NCI-H128 (cell line): ENCODE data around the gene RIN2.

Source experiments
- DNase-seq: peaks from one replicate; lab custom pipeline; 2025; ENCODE audit not compliant: unreplicated experiment; lab: John Stamatoyannopoulos, UW

RIN2 gene

DNA sequence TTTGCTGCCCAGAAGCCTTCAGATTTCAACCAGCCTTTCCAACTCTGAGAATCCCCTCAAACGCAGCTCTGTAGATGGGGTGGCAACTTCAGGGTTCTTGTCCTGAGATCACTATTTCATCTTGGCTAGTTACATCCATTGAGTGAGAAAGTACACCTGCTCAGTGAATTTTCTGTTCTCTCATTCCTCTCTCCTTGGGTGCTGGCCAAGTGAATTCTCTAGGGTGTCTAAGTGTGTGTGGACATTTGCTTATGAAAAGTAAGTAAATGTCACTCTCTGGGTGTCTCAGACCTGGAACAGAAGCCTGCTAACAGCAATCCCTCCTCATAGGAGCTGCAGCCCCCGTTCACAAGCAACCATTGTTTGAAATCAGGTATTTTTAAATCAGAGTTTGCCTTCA lies 3.8 kb downstream of the RIN2 start:
- DNase-seq: peak; percentile 17

DNA sequence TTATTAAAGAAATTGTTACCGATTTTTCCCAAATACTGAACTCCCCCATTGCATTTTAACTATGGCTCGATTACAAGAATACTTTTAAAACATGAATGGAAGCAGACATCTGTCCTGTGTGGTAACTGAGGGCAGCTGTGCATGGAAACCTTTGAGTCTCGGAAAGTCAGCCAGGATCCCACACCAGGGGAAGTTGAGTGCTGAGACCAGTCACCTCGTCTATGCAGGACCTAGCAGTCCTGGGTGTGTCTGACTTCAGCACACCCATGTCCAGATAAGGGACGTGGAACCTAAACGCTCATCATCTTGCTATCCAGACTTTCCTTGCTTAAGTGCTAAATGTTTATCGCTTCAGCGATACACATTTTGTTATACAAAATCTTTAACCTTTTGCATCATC lies 6.1 kb downstream of the RIN2 start:
- DNase-seq: no peak

- no peak for DNase-seq
Observed at GRCh38 chr20:19765266-19765665, 7.2 kb downstream of the RIN2 start.

DNA sequence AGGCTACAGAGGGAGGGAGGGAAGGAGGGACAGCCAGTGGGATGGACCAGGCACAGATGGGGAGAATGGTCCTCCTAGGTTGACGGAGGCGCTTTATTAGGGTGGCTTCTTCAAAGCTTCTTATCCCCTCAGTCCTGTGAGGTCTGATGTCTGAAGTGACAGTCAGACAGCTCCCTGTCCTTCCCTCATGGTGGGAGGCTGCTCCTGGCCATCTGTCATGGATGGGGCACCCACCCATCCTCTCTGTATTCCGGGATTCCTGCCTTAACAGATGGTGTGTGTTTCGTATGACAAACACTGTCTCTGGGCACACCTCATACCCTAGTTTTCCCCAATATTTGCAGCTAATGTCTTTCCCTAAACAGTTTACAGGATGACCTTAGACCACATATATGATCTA lies 7.9 kb downstream of the RIN2 start:
- DNase-seq: no peak

DNA sequence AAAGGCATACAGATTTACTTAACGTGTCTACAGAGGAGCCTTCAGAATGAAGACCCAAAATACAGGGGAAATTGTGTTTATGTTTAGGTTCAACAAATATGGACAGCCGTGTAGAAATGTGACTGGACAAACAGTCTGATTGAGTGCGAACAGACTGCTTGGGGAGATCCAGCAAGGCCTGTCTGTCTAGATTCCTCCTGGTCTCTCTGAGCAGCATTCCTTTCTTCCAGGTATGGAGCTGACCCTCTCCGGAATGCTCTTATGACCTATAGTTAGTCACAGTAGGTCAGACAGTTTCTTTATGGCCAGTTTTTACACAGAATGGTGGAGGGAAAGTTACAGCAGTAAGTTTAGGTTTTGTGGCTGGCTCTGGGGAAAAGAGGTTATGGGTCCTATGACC lies 9.0 kb downstream of the RIN2 start:
- DNase-seq: no peak

DNA sequence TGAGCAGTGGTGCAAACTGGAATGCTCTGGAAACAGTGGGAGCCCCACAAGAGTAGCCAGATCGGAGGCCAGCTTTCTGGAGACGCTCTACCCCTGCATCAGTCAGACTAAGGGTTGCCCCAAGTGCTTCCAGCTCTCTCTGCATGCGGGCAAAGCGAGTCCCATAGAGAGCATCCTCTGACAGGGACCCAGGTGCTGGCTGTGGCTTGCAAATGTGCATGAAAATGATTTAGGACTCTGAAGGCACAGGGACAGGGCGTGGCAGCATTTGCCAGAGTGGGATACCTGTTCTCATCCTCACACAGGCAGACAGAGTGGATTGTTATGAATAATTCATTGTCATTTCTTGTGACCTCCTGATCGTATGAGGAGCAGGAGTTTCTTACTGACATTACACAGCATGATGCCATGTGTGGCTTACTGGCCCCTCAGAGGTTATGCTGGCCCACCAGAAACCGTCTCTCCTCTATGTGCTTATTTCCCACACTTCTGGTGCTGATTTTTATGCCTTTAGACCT lies 10.3 kb downstream of the RIN2 start:
- DNase-seq: no peak

DNA sequence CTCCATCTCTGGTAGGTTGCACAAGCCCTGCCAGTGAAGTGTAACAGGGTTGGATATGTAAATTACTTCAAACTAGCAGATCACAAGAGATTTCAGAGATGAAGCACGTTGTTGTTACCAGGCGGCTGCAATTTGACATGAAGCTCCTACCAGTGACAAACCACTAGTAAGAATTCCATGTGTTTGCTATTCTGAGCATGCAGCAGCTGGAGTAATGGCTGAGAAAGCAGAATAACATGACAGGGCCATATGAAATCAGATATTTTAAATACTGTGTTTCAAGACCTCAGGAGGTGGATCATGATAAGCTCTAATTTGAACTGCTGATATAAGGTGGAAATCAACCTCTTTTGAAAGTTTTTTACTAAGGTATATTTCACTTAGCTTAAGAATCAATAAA lies 11.4 kb downstream of the RIN2 start:
- DNase-seq: no peak

DNA sequence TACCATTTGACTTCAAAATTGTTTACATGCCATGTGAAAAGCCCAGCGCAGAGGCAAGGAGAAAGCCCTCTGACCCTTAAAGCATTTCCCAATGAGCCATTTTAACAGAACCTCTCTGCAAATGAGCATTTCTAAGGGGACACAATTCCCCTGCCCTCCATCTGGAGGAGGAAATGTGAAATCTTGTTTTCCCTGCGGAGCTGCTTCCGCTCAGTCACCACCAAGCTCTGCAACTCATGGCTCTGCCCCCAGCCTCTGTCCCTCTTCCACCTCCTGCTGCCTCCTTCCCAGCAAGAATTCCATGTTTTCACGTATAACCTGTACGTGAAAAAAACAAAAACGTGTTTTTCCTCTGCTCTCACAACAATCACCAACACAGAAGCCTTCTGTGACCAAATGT lies 12.3 kb downstream of the RIN2 start:
- no peak for DNase-seq

DNA sequence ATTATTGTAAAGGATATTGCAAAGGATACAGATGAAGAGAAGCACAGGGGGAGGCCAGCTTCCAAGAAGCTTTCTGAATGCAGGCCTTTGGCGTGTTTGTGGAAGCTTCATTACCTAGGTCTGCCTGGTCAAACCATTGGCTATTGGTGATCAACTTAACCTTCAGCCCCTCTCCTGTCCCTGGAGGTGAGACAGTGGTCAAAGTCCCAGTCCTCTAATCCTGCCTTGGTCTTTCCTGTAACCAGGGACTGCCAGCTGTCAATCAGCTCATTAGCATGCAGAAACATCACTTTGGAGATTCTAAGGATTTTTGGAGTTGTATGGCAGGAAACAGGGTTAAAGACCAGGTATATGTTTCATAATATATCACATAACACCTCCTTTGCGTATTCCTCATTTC lies 13.0 kb downstream of the RIN2 start:
- no peak for DNase-seq

GRCh38 chr20:19773471-19773870 lies 15.4 kb downstream of the RIN2 start:
- DNase-seq: no peak

GRCh38 chr20:19774135-19774933 lies 16.3 kb downstream of the RIN2 start:
- no peak for DNase-seq

DNA sequence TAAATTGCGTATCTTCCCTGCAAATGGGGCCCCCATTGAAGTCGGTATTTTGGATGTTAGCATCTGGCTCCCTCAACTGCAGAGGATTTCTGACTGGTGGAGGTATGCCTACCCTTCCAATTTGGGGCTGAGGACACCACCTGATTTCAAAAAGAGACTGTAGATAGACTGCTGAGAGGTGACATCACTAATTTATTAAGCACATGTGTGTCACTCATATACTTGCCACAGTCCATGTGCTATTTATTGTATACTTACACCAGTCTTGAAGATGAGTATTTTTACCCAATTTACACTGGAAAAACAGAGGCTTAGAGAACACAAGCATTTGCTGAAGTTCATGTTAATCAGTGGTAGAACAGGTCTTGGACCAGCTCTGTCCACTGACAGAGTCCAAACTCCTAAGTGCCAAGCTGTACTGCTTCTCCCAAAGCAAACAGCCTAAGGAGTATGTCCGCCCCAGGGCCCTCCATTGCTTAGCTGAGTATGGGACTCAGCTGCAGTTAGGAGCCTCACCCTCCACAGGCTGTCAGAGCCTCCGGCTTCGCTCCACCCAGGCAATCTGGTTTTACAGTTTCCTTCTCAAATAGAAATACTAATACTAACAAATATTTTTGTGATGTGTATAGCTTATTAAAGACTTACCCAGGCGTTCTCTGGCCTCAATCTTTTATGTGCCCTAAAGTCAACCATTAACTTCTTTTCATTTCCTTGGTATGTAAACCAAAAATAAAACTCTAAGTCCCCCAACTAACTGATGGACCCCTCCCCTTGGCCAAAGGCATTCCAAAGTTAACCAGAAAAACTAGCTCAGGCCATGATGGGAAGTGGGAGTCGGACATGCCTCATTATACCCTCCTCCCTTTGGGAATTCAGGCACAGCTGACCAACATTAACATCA lies 17.5 kb downstream of the RIN2 start:
- no peak for DNase-seq

GRCh38 chr20:19777315-19777714 lies 19.3 kb downstream of the RIN2 start:
- DNase-seq: no peak

DNA sequence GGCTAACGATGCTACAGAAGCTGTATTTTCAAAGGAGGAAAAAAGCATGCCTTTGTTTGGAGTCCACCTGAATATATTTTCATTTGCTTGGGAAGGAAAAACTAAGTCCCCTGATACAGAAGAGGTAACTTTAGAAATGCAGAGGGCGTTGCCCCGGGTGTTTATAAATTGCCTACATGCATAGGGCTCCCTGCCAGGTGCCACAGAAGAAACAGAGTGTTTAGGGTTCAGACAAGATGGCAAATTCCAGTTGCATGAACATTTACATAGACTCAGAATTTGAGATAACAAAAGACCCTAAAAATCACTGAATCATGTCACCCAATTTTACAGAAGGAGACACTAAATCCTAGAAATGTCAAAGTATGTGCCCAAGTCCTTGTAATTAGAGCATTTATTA lies 19.9 kb downstream of the RIN2 start:
- DNase-seq: no peak

DNA sequence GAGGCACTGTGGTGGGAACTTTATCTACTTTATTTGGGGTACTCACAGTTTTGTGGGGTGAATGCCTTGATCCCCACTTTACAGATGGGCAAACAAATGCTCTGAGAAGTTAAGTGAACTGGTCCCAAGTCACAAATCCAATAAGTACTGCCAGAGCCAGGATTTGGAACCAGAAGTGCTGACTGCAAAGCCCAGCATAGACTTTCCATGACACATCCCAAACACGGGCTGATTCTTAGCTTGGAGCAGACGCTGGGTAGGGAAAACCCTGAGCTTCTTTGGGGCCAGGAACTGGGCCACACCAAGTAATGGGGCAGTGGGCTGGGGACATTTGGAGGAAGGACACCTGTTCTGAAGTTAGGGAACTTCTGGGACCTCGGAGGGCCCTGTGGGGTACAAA lies 20.3 kb downstream of the RIN2 start:
- no peak for DNase-seq

- DNase-seq: no peak
Observed at GRCh38 chr20:19779634-19780033, 21.6 kb downstream of the RIN2 start.

GRCh38 chr20:19780261-19780660 lies 22.2 kb downstream of the RIN2 start:
- no peak for DNase-seq

DNA sequence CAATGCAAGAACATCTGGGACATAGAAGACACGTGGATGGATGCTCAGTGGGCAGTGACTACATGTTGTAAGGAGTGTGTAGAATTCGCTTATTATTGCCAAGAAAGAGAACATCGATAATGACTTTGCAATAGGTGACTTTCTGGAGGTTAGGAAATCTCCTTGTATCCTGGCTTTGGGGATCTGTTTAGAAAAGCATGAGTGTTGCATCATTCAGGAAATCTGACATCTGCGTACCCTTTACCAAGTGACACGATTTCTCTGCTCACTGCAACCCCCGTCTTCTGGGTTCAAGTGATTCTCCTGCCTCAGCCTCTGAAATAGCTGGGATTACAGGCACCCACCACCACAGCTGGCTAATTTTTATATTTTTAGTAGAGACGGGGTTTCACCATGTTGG lies 23.2 kb downstream of the RIN2 start:
- DNase-seq: no peak

- no peak for DNase-seq
Observed at GRCh38 chr20:19782669-19783068, 24.6 kb downstream of the RIN2 start.

DNA sequence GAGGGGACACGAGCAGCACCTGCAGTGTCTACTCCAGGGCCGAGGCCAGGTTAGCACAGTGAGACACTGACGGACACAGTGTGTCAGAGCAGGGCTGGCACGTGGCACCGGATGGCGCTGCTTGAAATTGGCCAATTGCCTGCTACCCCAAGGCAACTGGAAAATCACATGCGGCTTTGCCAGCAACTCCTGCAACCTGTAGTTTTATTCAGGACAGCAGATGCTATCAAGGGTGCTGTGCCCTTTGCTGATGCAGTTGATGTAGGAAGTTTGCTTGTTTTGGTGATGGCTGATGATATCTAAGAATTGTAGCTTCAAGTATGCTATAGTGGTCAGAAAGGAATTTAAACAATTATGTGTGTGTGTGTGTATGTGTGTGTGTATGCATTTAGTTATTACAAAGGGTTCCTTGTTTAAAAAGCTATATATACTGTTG lies 25.9 kb downstream of the RIN2 start:
- no peak for DNase-seq

GRCh38 chr20:19784511-19785172 lies 26.6 kb downstream of the RIN2 start:
- peak; percentile 32 for DNase-seq
